GM10248 (cell line): ENCODE results near the gene BICDL1.
"Not testable (repeated sequence)": the region's sequence is repeated elsewhere in the genome, so short reads cannot be mapped to it uniquely, and the experiment has no call there.

Experiments used
- CTCF ChIA-PET: fragments of 300-600 bp; sonication (Branson Sonifier 250); formaldehyde crosslinking; extraction: SDS; loops from one replicate; lab custom pipeline; 2021; ENCODE audit warnings: antibody characterized with exemption; lab: Yijun Ruan, JAX
- POLR2A ChIA-PET: fragments of 350-650 bp; sonication (Branson Sonifier 250); formaldehyde crosslinking; extraction: SDS; loops from one replicate; lab custom pipeline; 2020; ENCODE audit warnings: antibody characterized with exemption; lab: Yijun Ruan, JAX
- DNase-seq: peaks from one replicate; pipeline ENCODE4 v3.0.0; 2012; ENCODE audit errors: extremely low spot score
- TF ChIP-seq, protein P1 (sequence below): IDR thresholded peaks from 2 replicates; pipeline ENCODE4 v1.5.1; 2012; ENCODE audit warnings: mild to moderate bottlenecking, low read depth; ENCODE audit errors: extremely low read depth, missing control alignments, control extremely low read depth

Gene BICDL1

DNA sequence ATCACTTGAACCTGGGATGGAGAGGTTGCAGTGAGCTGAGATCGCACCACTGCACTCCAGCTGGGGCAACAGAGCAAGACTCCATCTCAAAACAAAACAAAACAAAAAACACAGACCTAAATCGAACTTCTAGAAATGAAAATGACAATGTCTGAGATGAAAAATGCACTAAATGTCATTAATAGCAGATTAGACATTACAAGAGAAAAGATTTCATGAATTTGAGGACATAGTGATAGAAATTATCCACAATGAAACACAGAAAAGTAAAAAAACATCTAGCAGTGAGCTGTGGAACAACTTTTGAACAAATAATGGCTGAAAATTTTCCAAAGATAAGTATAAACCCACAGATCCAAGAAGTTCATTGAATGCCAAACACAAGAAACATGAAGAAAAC is 35.2 kb downstream of the BICDL1 start:
- ChIA-PET CTCF (interaction anchor here (1.3 to 1.5 kb wide), 2 partner anchors 12 to 63 kb away, joined by 3 read pairs; no protein-coding TSS in a partner anchor), POLR2A (no interaction called here)
- TF ChIP-seq, protein P1, sequence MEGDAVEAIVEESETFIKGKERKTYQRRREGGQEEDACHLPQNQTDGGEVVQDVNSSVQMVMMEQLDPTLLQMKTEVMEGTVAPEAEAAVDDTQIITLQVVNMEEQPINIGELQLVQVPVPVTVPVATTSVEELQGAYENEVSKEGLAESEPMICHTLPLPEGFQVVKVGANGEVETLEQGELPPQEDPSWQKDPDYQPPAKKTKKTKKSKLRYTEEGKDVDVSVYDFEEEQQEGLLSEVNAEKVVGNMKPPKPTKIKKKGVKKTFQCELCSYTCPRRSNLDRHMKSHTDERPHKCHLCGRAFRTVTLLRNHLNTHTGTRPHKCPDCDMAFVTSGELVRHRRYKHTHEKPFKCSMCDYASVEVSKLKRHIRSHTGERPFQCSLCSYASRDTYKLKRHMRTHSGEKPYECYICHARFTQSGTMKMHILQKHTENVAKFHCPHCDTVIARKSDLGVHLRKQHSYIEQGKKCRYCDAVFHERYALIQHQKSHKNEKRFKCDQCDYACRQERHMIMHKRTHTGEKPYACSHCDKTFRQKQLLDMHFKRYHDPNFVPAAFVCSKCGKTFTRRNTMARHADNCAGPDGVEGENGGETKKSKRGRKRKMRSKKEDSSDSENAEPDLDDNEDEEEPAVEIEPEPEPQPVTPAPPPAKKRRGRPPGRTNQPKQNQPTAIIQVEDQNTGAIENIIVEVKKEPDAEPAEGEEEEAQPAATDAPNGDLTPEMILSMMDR = no peak
- no peak for DNase-seq

DNA sequence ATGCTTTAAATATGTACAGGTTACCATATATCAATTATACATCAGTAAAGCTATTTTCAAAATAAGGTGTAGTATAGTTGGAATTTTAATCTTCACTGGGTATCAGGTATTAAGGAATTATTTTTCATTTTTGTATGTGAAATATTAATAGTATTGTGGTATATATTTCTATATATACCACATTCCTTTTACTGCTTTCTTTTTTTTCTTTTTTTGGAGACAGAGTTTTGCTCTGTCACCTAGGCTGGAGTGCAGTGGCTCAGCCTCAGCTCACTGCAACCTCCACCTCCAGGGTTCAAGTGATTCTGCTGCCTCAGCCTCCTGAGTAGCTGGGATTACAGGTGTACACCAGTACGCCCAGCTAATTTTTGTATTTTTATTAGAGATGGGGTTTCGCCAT is 36.6 kb downstream of the BICDL1 start:
- TF ChIP-seq, protein P1 = no peak
- no peak for DNase-seq
- ChIA-PET CTCF (interaction anchor here (1.7 kb wide), 1 partner anchor 18 kb away, joined by 4 read pairs; no protein-coding TSS in a partner anchor), POLR2A (no interaction called here)

DNA sequence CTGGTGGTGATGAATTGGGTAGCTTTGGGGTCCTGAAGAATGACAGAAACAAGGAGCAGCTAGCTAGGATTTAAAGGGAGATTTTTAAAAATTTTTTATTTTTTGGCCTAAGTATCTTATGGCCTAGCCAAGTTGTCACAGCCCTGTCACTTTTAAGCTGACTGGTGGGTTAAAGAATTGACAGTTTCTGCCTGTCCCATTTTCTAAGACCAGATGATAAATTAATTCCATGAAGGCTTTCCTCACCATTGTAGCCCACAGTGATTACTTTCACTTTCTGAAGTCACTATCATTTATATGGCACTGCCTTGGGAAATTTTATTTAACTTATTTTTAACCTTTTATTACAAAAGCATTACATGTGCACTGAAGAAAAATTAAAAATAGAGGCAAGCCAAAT is 43.2 kb downstream of the BICDL1 start:
- ChIA-PET POLR2A (no interaction called here), CTCF (interaction anchor here (0.9 to 1.7 kb wide), 2 partner anchors 23 to 140 kb away, joined by 3 read pairs; no protein-coding TSS in a partner anchor)
- DNase-seq = no peak
- TF ChIP-seq, protein P1 = no peak

DNA sequence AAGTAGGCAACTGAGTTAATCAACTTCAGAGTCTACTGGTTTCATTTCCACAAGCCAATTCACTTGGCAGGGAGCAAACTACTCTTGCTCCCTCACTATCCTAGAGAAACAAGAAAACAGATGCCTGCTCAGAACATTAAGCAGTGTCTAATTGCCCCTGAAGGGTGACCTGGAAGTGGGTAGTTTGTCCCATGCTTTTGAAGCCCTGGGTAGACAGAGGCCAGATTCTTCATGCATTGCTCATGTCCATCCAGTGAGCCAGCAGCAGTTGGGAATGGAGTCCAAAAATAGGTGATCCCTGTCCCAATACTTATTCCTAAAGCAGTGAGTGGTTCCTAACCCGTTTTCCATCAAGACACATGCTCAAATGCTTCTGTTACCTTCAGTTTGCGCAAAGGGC is 48.8 kb downstream of the BICDL1 start:
- CTCF ChIA-PET = no interaction called here
- TF ChIP-seq, protein P1 = no peak
- no peak for DNase-seq
- POLR2A ChIA-PET = no interaction called here

GRCh38 chr12:120039711-120040110 is 50.7 kb downstream of the BICDL1 start:
- ChIA-PET POLR2A (no interaction called here), CTCF (no interaction called here)
- TF ChIP-seq, protein P1 = no peak
- DNase-seq = no peak

DNA sequence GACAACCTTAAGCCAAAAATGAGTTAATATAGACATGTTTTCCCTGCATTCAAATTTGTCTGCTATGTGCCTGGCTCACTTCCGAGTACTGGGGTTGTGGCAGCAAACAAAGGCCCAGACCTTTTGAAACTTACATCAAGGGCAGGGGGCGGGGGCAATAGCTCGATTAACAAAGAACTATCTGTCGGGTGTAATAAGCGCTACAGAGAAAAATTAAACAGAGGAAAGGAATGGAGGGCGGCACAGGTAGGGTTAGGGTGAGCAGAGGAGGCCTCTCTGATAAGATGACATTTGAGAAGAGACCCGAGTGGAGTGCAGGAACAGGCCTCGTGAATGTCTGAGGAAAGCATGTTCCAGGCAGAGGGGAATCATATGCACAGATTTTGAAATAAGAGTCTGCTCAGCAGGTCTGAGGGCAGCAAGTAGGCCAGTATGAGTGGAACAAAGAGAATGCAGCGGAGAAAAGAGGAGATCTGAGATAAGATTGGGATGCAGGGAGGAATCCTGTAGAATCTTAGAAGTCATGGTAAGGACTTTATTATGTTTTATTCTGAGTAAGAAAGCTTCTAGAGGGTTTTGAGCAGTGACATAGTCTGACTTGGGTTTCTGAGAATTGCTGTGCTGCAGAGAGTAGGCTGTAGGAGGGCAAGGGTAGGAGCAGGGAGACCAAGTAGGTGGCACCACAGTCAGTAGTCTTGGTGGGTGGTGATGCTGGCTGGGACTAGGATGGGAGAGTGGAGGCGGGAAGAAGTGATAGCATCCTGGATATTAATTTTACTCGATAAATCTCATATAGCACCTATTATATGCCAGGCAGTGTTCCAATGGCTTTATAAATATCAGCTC is 52.6 kb downstream of the BICDL1 start:
- POLR2A ChIA-PET = no interaction called here
- TF ChIP-seq, protein P1 = no peak

GRCh38 chr12:120045367-120045766 is 56.3 kb downstream of the BICDL1 start:
- POLR2A ChIA-PET, DNase-seq, CTCF ChIA-PET: not testable (repeated sequence)

More for the DNA sequence above, 52.6 kb downstream of the BICDL1 start:
- CTCF ChIA-PET = no interaction called here
- DNase-seq = no peak
